Smooth muscle cell (in vitro differentiated cells): ENCODE data around the gene SLC66A2. TPM values are rescaled to one million over a fixed set of nuclear protein-coding genes. Genes with fewer than 3 reads are reported as not detected.

Experiments used
- DNase-seq: peaks from one replicate; lab custom pipeline; 2025; ENCODE audit not compliant: unreplicated experiment; lab: John Stamatoyannopoulos, UW
- H2AFZ ChIP-seq: fragments of 200-600 bp; sonication (generic); 2 replicates; pipeline ENCODE4 v1.6.0; 2016; ENCODE audit warnings: antibody characterized with exemption, low read depth, mild to moderate bottlenecking
- H3F3A ChIP-seq: fragments of 200-600 bp; sonication (generic); 2 replicates; pipeline ENCODE4 v1.6.0; 2017; ENCODE audit warnings: antibody characterized with exemption, low read depth
- H3K27ac ChIP-seq: fragments of 200-600 bp; sonication (generic); 2 replicates; pipeline ENCODE4 v1.5.1; 2016; ENCODE audit warnings: low read depth, mild to moderate bottlenecking
- H3K27me3 ChIP-seq: fragments of 200-600 bp; sonication (generic); 2 replicates; pipeline ENCODE4 v1.6.1; 2016; ENCODE audit warnings: low read depth, mild to moderate bottlenecking
- H3K36me3 ChIP-seq: fragments of 200-600 bp; sonication (generic); 2 replicates; pipeline ENCODE4 v1.5.1; 2016; ENCODE audit warnings: low read depth
- H3K4me1 ChIP-seq: fragments of 200-600 bp; sonication (generic); 2 replicates; pipeline ENCODE4 v1.5.1; 2016; ENCODE audit warnings: low read depth
- H3K4me2 ChIP-seq: fragments of 200-600 bp; sonication (generic); 2 replicates; pipeline ENCODE4 v1.6.0; 2016; ENCODE audit warnings: mild to moderate bottlenecking
- H3K4me3 ChIP-seq: fragments of 200-600 bp; sonication (generic); 2 replicates; pipeline ENCODE4 v1.5.1; 2016; ENCODE audit warnings: mild to moderate bottlenecking
- H3K79me2 ChIP-seq: fragments of 200-600 bp; sonication (generic); 2 replicates; pipeline ENCODE4 v1.6.0; 2016; ENCODE audit warnings: low read depth, mild to moderate bottlenecking
- H3K9ac ChIP-seq: fragments of 200-600 bp; sonication (generic); 2 replicates; pipeline ENCODE4 v1.6.0; 2016; ENCODE audit warnings: low read depth
- H3K9me3 ChIP-seq: fragments of 200-600 bp; sonication (generic); replicated peaks from 2 replicates; pipeline ENCODE4 v1.5.1; 2016; ENCODE audit warnings: low read depth
- H4K20me1 ChIP-seq: fragments of 200-600 bp; sonication (generic); 2 replicates; pipeline ENCODE4 v1.6.0; 2016; ENCODE audit warnings: low read depth
- WGBS: methylation state at CpG from one replicate; pipeline ENCODE4 v1.1.7; 2016; ENCODE audit warnings: low lambda C conversion rate; 5-methylcytosine and 5-hydroxymethylcytosine counted together
- polyA plus RNA-seq: library from polyadenylated mRNA; unstranded; fragments of >200 nt; fragmentation: Nextera tagmentation; extraction: Ambion mirVana; gene quantifications from 2 replicates; pipeline ENCODE4 v1.2.1, GENCODE V29; 2016
- total RNA-seq: library from RNA; depleted of rRNA; stranded (reverse); fragments of >200 nt; gene quantifications from 2 replicates; pipeline ENCODE4 v1.2.3, GENCODE V29; 2014
- TF ChIP-seq, protein P1 (sequence below): fragments of 200-600 bp; sonication (generic); IDR thresholded peaks from 2 replicates; pipeline ENCODE4 v1.5.1; 2017; ENCODE audit warnings: borderline replicate concordance, mild to moderate bottlenecking, antibody characterized with exemption; ENCODE audit not compliant: insufficient read depth, poor library complexity, severe bottlenecking

Gene SLC66A2
- total and polyA plus RNA-seq, 2 experiments from 2014 or later = 23.6 to 37.9 TPM

DNA sequence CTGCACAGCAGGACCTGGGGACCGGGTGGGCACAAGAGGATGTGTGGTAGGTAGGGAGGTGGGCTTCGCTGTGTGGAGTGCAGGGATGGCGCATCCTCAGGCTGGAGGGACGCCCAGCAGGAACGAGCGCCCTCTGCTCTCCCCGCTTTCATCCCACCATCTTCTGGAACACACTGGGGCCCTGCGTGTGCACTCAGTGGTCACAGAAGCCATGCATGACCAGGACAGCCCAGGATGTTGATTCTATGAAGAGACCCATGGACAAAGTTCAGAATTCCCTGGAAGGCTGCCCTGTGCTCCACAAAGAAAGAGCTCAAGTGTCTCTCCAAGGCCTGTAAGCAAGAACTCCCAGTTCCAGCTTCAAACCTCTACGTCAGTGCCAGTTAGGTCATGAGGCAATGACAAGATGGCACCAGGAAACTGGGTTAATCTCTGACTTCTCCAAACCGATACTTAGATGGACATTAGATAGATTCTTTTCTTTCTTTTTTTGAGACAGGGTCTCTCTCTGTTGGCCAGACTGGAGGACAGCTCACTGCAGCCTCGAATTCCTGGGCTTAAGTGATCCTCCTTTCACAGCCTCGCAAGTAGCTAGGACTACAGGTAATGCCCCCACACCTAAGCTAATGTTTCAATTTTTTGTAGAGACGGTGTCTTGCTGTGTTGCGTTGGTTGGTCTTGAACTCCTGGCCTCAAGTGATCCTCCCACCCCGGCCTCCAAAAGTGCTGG is 3.4 kb downstream of the SLC66A2 start:
- Histone ChIP-seq H3K36me3 (no peaks in the 10 kb centered on the region), H4K20me1 (peaks cover 75% of the 10 kb centered on the region), H3K9me3 (no peaks in the 10 kb centered on the region), H3K27me3 (no peaks in the 10 kb centered on the region), H3F3A (no peaks in the 10 kb centered on the region), H3K4me1 (peaks cover 13% of the 10 kb centered on the region), H3K9ac (no peak overlapping the region), H2AFZ (no peak overlapping the region), H3K4me3 (no peak overlapping the region), H3K27ac (no peak overlapping the region), H3K4me2 (no peak overlapping the region), H3K79me2 (peaks cover 63% of the 10 kb centered on the region)
- WGBS = 90% methylated on average over 15 of the region's 15 CpGs
- no peak for DNase-seq
- TF ChIP-seq, protein P1, sequence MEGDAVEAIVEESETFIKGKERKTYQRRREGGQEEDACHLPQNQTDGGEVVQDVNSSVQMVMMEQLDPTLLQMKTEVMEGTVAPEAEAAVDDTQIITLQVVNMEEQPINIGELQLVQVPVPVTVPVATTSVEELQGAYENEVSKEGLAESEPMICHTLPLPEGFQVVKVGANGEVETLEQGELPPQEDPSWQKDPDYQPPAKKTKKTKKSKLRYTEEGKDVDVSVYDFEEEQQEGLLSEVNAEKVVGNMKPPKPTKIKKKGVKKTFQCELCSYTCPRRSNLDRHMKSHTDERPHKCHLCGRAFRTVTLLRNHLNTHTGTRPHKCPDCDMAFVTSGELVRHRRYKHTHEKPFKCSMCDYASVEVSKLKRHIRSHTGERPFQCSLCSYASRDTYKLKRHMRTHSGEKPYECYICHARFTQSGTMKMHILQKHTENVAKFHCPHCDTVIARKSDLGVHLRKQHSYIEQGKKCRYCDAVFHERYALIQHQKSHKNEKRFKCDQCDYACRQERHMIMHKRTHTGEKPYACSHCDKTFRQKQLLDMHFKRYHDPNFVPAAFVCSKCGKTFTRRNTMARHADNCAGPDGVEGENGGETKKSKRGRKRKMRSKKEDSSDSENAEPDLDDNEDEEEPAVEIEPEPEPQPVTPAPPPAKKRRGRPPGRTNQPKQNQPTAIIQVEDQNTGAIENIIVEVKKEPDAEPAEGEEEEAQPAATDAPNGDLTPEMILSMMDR = no peak

DNA sequence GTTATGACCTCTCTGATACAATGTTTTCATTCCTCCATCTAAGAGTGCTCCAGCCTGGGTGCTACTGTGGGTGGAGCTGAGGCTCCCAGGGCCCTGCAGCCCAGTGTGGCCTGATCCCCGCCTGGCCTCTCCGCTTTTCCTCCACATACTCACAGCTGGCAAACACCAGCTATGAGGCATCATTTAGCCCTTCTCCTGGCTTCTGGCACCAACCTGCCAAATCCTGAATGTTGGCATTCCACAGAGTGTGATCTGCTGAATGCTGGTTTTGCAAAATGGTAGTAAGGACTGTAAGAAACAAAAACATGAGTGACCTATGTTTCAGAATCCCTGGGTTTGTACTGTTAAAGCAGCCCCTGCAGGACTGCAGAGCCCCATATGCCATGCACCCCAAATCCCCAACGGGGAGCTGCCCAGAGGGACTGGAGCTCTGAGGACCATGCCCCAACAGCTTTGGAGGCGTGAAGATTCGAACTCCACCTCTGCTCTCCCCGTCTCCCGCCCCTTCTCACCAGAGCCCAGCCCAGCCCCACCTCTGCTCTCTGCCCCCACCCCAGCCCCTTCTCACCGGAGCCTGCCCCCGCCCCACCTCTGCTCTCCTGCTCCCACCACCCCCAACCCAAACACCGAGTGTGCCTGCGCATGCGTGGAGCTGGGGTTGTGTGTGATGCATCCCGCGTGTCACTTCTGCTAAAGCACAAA is 4.2 kb downstream of the SLC66A2 start:
- Histone ChIP-seq H3K9me3 (no peaks in the 10 kb centered on the region), H3K79me2 (peaks cover 63% of the 10 kb centered on the region), H3K9ac (no peak overlapping the region), H2AFZ (no peak overlapping the region), H3K4me3 (no peak overlapping the region), H3K27ac (no peak overlapping the region), H4K20me1 (peaks cover 84% of the 10 kb centered on the region), H3K36me3 (no peaks in the 10 kb centered on the region), H3K4me2 (no peak overlapping the region), H3K4me1 (peaks cover 10% of the 10 kb centered on the region), H3K27me3 (no peaks in the 10 kb centered on the region), H3F3A (no peaks in the 10 kb centered on the region)
- 95% methylated on average over 13 of the region's 14 CpGs for WGBS
- TF ChIP-seq, protein P1 = no peak
- DNase-seq = no peak

DNA sequence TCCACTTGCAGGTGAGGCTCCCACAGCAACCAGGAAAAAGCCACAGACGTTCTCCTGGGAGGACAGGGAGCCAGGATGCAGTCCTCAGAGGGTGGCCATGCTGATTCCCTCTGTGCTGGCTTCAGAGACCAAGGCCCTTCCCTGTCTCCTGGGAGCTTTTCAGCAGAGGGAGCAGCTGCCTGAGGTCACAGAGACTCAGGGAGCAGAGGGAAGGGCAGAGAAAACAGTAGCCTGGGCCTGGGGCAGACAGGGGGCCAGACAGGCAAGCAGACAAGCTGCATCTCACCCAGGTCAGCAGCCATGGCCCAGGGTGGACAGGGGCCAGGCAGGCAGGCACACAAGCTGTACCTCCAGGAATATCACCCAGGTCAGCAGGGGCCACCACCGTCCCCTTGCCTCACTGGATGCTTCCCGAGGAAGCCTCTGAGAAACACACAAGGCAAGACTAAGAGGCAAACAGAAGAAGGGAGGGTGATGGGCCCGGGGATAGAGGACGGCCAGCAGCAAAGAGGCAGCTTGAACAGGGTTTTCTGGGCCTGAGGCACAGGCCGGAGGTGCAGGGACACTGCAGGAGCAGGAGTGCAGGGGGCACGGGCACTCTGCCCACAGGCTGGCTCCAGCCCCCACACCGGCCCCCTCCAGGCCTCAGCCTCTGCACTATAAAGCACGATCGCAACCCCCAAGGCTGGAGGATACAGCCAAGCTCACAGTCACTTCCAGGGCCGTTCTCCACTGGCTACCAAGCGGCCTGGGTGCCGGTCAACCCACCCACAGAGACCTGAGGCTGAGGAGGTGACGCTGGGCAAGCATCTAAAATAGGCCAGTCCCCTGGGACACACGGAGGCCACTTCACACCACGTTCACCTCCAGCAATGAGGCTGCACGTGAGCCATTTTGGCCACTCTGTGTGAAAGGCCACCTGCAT is 6.1 kb downstream of the SLC66A2 start:
- Histone ChIP-seq H3K27ac (no peak overlapping the region), H4K20me1 (peaks cover 99% of the 10 kb centered on the region), H3K79me2 (peaks cover 69% of the 10 kb centered on the region)

More for the DNA sequence above, 6.1 kb downstream of the SLC66A2 start:
- Histone ChIP-seq H3F3A (no peaks in the 10 kb centered on the region), H3K27me3 (no peaks in the 10 kb centered on the region), H3K9ac (no peak overlapping the region), H3K4me3 (no peak overlapping the region), H2AFZ (no peak overlapping the region), H3K36me3 (no peaks in the 10 kb centered on the region), H3K4me1 (peaks cover 6% of the 10 kb centered on the region), H3K4me2 (no peak overlapping the region), H3K9me3 (no peaks in the 10 kb centered on the region)
- TF ChIP-seq, protein P1 = no peak
- WGBS = 90% methylated on average over 17 of the region's 17 CpGs
- no peak for DNase-seq
